SH-SY5Y (cell line): ENCODE measurements around the gene MEIS1.

ENCODE experiments used
- GATA2 ChIP-seq: IDR thresholded peaks from 2 replicates; pipeline ENCODE4 v1.6.1; 2011; ENCODE audit warnings: mild to moderate bottlenecking, low read depth, low read length
- GATA3 ChIP-seq: IDR thresholded peaks from 2 replicates; pipeline ENCODE4 v1.6.1; 2011; ENCODE audit warnings: low read depth, mild to moderate bottlenecking, low read length, moderate library complexity

The MEIS1 gene

GRCh38 chr2:66427300-66427699, 7.6 kb upstream of the MEIS1 start:
- no peak for TF ChIP-seq GATA3
- no peak for TF ChIP-seq GATA2

GRCh38 chr2:66428986-66429612, 5.8 kb upstream of the MEIS1 start:
- TF ChIP-seq GATA3 (no peak), GATA2 (no peak)

- TF ChIP-seq GATA3 = no peak
- TF ChIP-seq GATA2 = no peak
Observed at GRCh38 chr2:66429693-66430504, 5.0 kb upstream of the MEIS1 start.

GRCh38 chr2:66430505-66431273, 4.2 kb upstream of the MEIS1 start:
- peak; percentile 28; the same call in 1 of the 2 replicates for TF ChIP-seq GATA2
- no peak for TF ChIP-seq GATA3

- TF ChIP-seq GATA3 = no peak
- TF ChIP-seq GATA2 = no peak
Observed at GRCh38 chr2:66431274-66431642, 3.7 kb upstream of the MEIS1 start.

GRCh38 chr2:66431846-66432587, 2.9 kb upstream of the MEIS1 start:
- no peak for TF ChIP-seq GATA2
- no peak for TF ChIP-seq GATA3

GRCh38 chr2:66432801-66433694, 1.9 kb upstream of the MEIS1 start:
- TF ChIP-seq GATA3 = no peak
- TF ChIP-seq GATA2 = peak; percentile 59

- no peak for TF ChIP-seq GATA3
- TF ChIP-seq GATA2 = no peak
Observed at GRCh38 chr2:66433695-66433944, 1.3 kb upstream of the MEIS1 start.

- TF ChIP-seq GATA3 (no peak), GATA2 (no peak)
Observed at GRCh38 chr2:66433945-66434678, 813 bp upstream of the MEIS1 start.

GRCh38 chr2:66435549-66435875, 587 bp downstream of the MEIS1 start:
- TF ChIP-seq GATA2 (no peak), GATA3 (no peak)

GRCh38 chr2:66435963-66436362, 1.0 kb downstream of the MEIS1 start:
- TF ChIP-seq GATA3 (no peak), GATA2 (no peak)

- TF ChIP-seq GATA3 (no peak), GATA2 (no peak)
Observed at GRCh38 chr2:66436581-66437001, 1.7 kb downstream of the MEIS1 start.
